GM18868 (cell line): ENCODE measurements around the gene SETD3.

ENCODE experiments used
- ATAC-seq: cut with Tn5 transposase; IDR thresholded peaks from one replicate; pipeline ENCODE4 v1.9.1; 2021; ENCODE audit warnings: mild to moderate bottlenecking, moderate library complexity; ENCODE audit not compliant: unreplicated experiment

SETD3 gene

GRCh38 chr14:99516871-99517642 lies 36.4 kb upstream of the SETD3 start:
- no peak for ATAC-seq

DNA sequence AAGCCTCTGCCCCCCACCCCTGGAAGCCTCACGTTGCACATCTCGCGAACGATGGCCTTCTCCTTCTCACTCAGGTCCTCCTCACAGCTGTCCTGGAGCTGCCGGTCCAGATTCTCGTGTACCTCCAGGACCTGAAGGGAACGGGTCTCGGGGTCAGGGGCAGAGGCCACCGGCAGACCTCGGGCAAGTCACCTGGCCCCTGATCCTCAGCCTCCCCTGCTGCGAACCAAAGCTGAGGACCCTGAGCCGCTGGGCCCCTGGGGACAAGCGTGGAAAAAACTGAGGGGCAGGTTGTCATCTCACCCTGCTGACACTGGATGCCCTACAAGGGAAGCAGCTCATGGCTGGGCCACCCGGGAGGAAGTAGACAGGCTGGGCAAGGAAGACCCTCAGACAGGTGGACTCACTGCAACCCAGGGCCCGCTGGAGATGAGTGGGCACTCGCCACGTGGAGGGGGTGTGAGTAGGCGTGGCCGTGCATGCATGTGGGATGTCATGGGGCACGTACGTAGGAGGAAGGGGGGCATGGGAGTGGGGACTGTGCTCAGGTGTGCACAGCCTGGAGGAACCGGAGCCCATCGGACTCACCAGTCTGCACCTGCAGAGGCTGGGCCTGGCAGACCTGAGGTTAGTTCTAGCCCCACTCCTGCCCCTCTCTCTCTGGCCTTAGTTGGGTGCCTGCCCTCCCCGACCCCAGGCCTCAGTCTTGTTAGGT lies 35.7 kb upstream of the SETD3 start:
- no peak for ATAC-seq

- no peak for ATAC-seq
Measured at GRCh38 chr14:99515301-99516155, 34.9 kb upstream of the SETD3 start.

DNA sequence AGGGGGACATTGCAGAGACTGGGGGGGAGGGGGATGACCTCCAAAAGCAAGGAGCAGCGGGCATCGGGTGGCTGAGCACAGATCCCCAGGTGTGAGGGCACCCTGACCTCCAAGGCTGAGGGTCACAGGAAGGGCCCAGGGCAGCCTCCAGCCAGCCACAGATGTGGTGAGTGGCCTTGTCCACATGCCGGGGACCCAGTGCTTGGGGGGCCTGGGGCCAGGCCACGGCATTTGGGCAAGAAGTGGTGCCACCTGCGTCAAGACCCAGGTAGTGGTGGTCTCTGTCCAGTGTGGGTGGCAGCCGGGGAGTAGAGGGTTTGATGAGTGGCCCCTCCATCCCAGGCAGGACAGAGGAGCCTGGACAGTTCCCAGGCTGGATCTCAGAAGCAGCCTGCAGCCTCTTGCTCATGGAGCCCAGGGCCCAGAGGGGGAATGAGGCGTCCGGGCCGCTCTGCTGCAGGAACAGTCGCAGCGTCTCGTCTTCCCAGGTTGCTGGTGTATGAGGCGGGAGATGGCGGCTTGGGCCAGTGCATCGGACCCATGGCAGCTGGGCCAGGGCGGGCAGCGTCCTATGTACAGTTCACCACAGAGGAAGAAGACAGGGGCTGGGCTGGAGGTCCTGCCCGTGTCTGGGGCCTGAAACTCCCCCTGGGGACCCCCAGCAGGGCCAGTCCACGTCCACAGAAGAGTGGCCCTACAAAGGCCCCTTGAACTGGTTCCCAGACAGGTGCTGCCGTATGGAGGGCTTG lies 34.1 kb upstream of the SETD3 start:
- no peak for ATAC-seq

- no peak for ATAC-seq
Measured at GRCh38 chr14:99513946-99514551, 33.4 kb upstream of the SETD3 start.

GRCh38 chr14:99513183-99513694 lies 32.6 kb upstream of the SETD3 start:
- ATAC-seq, result no peak

GRCh38 chr14:99512571-99513182 lies 32.0 kb upstream of the SETD3 start:
- ATAC-seq, result no peak

- ATAC-seq, result no peak
Measured at GRCh38 chr14:99512110-99512449, 31.4 kb upstream of the SETD3 start.

- no peak for ATAC-seq
Measured at GRCh38 chr14:99511421-99512109, 30.9 kb upstream of the SETD3 start.

- no peak for ATAC-seq
Measured at GRCh38 chr14:99510556-99511139, 30.0 kb upstream of the SETD3 start.

GRCh38 chr14:99509871-99510555 lies 29.4 kb upstream of the SETD3 start:
- ATAC-seq, result no peak

GRCh38 chr14:99508896-99509629 lies 28.4 kb upstream of the SETD3 start:
- no peak for ATAC-seq

DNA sequence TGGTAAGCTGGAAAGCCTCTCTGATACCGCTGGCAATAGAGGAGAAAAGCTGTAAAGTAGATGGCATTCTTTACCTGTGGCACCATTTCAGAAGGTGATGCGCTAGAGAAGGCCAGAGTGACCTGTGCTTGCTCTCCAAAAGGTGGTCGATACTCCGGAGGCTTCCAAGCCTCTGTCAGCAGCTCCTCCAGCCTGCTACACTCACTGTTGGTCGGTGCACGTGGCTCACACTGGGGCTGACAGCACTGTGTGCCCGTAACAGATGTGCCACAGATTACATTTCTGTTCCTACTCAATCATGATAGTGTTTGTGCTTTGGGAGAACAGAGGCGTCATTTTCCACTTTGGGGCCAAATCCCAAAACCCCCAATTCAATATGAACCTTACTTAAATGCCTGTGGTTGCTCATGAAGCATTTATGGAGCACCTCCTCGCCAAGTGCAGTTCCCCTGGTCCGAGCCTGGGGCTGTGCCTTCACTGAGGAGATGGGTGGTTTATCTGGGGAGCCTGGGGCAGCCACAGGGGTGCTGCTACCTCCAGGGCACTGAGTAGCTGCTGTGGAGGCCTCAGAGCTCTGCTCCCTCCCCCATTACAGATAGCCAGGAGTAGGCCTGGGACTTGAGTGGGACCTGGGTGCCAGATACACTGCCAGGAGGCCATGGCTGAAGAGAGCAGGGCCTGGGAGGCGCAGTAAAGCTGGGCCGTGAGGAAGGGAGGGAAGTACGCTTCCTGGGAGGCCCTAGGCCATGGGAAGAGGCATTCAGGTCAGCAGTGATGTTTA lies 27.4 kb upstream of the SETD3 start:
- no peak for ATAC-seq

DNA sequence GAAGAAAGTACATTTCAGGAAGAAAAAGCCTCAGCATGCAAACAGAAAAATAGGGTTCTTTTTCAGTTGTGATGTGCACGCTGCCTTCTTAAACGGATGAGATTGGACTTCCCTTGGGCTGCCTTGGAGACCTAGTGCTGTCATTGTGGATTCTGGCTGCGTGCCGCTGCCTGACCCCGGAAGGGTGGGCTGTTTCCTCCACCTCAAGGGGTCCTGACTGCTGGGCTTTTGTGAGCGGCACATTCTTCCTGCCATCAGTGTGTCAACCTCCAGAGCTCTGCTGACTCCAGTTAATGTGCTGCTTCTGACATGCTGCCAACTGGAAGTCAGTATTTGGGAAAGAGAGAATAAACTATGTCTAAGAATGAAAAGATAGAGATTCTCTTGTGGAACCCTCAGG lies 25.6 kb upstream of the SETD3 start:
- ATAC-seq, result no peak

- ATAC-seq, result no peak
Measured at GRCh38 chr14:99505089-99505488, 24.4 kb upstream of the SETD3 start.

DNA sequence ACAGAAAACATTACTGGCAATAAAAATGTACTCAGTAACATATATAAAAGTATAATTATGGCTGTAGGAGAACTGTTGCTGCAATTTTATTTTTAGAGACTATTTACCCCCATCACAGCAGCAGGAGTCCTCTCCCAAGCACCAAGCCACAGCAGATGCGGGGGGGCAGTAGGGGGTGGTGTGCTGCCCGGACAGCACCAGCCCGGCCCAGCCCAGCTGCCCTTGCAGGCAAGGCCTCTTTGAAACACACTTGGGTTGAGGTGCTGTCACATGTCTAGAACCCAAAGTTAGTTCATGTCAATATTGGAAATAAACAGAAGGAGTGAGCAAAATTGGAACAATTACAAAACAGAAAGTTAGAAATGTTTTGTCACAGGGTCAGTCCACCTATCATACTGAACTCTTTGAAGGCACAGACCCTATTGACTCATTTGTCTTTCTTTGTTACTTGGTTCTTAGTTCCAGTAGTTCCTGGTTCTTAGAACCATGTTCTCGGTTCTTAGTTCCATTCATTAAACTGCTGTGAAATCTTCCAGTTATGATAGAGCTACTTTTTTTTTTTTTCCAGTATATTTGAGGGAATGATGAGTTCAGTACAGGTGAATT lies 23.3 kb upstream of the SETD3 start:
- no peak for ATAC-seq
